Prostate gland (tissue), 2 donors: ENCODE data around the gene DPYSL3.

Experiments used
- POLR2AphosphoS5 ChIP-seq: sonication (generic); formaldehyde crosslinking; IDR thresholded peaks from one replicate; pipeline ENCODE4 v1.6.1; 2017; ENCODE audit warnings: antibody characterized with exemption
- TF ChIP-seq, protein P1 (sequence below), 4 experiments: fragments of 200-600 bp in 2 of 4; fragments of 450-650 bp in 2 of 4; sonication (generic) in 2 of 4; IDR thresholded peaks; 1 replicate in 3 of 4; 2 replicates in 1 of 4; pipeline ENCODE4 v1.5.1; 2016 to 2019; ENCODE audit warnings: antibody characterized with exemption in 4 of 4, mild to moderate bottlenecking in 2 of 4, moderate library complexity in 2 of 4

DNA sequence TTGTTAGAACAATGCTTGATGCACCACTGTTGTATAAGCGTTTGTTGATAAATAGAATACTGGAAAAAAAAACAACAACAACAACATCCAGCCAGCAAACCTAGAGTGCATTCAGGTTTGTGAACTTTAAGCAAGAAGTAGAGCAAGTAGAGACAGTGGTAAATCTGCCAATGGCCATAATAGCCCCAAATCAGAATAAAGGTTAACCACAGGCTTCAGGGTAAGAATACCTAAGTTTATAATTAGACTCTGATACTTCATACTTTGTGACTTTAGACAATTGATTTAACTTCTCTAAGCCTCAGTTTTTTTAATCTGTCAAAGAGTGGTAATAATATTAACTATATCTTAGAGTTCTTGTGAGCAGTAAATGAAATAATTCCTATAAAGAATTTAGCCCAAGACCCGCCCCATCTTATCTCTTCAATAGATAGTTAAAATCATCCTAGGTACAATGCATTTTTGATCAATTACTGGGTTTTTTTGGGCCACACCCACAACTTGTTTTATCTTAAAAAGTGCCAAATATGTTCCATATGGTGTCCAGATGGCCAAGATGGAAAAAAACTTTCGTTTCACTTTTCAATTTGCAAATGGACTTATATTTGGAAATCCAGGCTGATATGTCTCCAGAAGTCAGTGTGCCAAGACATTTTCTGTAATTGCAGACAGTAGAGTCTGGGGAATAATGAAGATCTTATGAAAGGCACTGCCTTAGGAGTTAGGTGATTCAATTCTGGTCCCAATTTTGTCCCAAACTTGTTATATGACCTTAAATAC lies 24.5 kb upstream of the DPYSL3 start:
- TF ChIP-seq, protein P1, sequence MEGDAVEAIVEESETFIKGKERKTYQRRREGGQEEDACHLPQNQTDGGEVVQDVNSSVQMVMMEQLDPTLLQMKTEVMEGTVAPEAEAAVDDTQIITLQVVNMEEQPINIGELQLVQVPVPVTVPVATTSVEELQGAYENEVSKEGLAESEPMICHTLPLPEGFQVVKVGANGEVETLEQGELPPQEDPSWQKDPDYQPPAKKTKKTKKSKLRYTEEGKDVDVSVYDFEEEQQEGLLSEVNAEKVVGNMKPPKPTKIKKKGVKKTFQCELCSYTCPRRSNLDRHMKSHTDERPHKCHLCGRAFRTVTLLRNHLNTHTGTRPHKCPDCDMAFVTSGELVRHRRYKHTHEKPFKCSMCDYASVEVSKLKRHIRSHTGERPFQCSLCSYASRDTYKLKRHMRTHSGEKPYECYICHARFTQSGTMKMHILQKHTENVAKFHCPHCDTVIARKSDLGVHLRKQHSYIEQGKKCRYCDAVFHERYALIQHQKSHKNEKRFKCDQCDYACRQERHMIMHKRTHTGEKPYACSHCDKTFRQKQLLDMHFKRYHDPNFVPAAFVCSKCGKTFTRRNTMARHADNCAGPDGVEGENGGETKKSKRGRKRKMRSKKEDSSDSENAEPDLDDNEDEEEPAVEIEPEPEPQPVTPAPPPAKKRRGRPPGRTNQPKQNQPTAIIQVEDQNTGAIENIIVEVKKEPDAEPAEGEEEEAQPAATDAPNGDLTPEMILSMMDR (IDR thresholded peaks at IDR 0.05), result no peak
- TF ChIP-seq POLR2AphosphoS5, result no peak
